ENCODE results near the gene OLFML2A. TPM values are rescaled to one million over a fixed set of nuclear protein-coding genes. Genes with fewer than 3 reads are reported as not detected.
A peak's percentile ranks its signal among the peaks of the same experiment; 100 is the strongest.

OLFML2A gene
- total and polyA plus RNA-seq, 2 of the 13 experiments (the other 11 are each of a cell fraction or from before 2014, with no cell fraction given) = 0.01 to 0.02 TPM

DNA sequence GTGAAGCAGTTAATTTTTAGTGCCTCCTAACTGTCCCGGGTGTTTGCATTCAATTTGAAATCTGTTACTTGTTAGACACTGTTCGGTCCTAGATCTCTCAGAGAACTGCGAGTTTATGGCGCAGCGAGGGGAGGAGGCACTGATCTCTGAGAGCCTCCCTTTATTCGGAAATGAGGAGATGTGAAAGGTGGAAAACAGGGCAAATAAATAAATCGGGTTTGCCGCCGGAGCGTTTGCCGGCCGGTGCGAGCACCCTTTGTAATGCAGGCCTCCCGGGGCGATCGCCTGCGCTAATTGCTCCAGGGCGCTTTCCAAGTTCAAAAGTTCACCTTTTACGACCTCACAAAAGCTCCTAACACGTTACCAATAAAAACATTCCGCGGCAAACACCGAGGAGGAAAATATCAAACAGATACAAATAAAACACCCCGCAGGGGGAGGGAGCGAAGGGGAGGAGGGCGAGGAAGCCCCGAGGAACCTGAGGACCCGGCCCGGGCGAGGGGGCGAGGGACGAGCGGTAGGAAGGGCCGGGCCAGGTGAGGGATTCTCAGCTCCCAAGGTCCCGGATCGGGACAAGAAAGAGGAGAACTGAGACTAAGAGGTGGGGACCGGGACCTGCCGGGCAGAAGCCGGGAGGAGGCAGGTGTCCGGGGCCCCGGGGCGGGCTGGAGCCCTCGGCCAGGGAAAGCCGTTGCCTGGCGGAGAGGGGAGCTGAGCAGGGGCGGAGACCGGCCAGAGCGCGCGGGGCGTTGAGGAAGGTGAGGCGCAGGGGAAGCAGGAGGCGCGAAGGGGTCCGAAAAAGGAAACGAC lies 7.2 kb upstream of the OLFML2A start:
- intact Hi-C loops (cut with micrococcal nuclease; ENCODE audit: unreplicated experiment) = loop anchor here (10.0 kb wide), 2 partner anchors 375 to 605 kb away; partner anchors contain the start of gene SCAI
- Histone ChIP-seq H3K4me2 (ENCODE audit: low read depth, low read length) (peak overlapping the region; percentile 80), H3K79me2 (ENCODE audit: insufficient read depth, low read length) (peaks cover 57% of the 10 kb centered on the region), H3K27me3 (ENCODE audit: control insufficient read depth in 1 of 2, insufficient read depth in 2 of 2, low read length in 2 of 2) (no peaks in the 10 kb centered on the region; a peak in 1 of 5 replicates), H3K9ac (ENCODE audit: insufficient read depth, low read depth, low read length) (peak overlapping the region; percentile 80), H3K36me3 (replicated peaks in 1 of 2; ENCODE audit: control insufficient read depth in 1 of 2, insufficient read depth in 2 of 2, low read length in 2 of 2) (no peaks in the 10 kb centered on the region), H3K4me1 (ENCODE audit: insufficient read depth, low read length) (peaks cover 50% of the 10 kb centered on the region), H2AFZ (ENCODE audit: low read length) (no peak overlapping the region), H3K4me3 (replicated peaks in 1 of 3; ENCODE audit: insufficient read depth in 1 of 3, low read depth in 2 of 3, low read length in 3 of 3) (peak overlapping the region; percentile 93 to 96 (median 95)), H3K9me3 (ENCODE audit: low read length) (no peaks in the 10 kb centered on the region), H4K20me1 (ENCODE audit: insufficient read depth, low read length) (peaks cover 21% of the 10 kb centered on the region; the same call in 1 of the 2 replicates), H3K27ac (ENCODE audit: extremely low read length, insufficient read depth, low read length) (peak overlapping the region; percentile 81)
- ATAC-seq = peak; percentile 41
- BruUV-seq (replicated peaks) = no TSS peak
- WGBS (ENCODE audit: low lambda C conversion rate) = under 1% methylated on average over 56 of the region's 56 CpGs
- POLR2A ChIA-PET = interaction anchor here (0.7 to 5.4 kb wide), 12 partner anchors 8 to 471 kb away, joined by 3 to 39 read pairs (median 4); partner anchors contain the start of genes ARPC5L, HSPA5 and RPL35
- CTCF ChIA-PET (ENCODE audit: low intra/inter-chr PET ratio, low total read pairs) = no interaction called here
- in situ Hi-C loops (cut with HindIII; ENCODE audit: extremely low pct_ligation_motif_present, low pct_unique_long_range_greater_than_20kb) = loop anchor here (5.0 to 10.0 kb wide), 2 partner anchors 83 to 605 kb away; partner anchors contain the start of gene WDR38
- FAIRE-seq = peak; percentile 67
- peak; percentile 51 for DNase-seq (ENCODE audit: low spot score)
- TF ChIP-seq ZNF496 (CRISPR knock-in tag; IDR thresholded peaks at IDR 0.05; ENCODE audit: insufficient replicate concordance) = no peak
- TF ChIP-seq, protein P1, sequence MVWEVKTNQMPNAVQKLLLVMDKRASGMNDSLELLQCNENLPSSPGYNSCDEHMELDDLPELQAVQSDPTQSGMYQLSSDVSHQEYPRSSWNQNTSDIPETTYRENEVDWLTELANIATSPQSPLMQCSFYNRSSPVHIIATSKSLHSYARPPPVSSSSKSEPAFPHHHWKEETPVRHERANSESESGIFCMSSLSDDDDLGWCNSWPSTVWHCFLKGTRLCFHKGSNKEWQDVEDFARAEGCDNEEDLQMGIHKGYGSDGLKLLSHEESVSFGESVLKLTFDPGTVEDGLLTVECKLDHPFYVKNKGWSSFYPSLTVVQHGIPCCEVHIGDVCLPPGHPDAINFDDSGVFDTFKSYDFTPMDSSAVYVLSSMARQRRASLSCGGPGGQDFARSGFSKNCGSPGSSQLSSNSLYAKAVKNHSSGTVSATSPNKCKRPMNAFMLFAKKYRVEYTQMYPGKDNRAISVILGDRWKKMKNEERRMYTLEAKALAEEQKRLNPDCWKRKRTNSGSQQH (CRISPR knock-in tag; IDR thresholded peaks at IDR 0.05; ENCODE audit: low read depth) = 0 out of 2 replicates have a peak, but pooled peaks have one; percentile 6
- no peak for TF ChIP-seq ZNF720 (CRISPR knock-in tag; IDR thresholded peaks at IDR 0.05)
- TF ChIP-seq, protein P2, sequence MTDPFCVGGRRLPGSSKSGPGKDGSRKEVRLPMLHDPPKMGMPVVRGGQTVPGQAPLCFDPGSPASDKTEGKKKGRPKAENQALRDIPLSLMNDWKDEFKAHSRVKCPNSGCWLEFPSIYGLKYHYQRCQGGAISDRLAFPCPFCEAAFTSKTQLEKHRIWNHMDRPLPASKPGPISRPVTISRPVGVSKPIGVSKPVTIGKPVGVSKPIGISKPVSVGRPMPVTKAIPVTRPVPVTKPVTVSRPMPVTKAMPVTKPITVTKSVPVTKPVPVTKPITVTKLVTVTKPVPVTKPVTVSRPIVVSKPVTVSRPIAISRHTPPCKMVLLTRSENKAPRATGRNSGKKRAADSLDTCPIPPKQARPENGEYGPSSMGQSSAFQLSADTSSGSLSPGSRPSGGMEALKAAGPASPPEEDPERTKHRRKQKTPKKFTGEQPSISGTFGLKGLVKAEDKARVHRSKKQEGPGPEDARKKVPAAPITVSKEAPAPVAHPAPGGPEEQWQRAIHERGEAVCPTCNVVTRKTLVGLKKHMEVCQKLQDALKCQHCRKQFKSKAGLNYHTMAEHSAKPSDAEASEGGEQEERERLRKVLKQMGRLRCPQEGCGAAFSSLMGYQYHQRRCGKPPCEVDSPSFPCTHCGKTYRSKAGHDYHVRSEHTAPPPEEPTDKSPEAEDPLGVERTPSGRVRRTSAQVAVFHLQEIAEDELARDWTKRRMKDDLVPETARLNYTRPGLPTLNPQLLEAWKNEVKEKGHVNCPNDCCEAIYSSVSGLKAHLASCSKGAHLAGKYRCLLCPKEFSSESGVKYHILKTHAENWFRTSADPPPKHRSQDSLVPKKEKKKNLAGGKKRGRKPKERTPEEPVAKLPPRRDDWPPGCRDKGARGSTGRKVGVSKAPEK (CRISPR knock-in tag; IDR thresholded peaks at IDR 0.05; ENCODE audit: borderline replicate concordance) = peak; percentile 80; the same call in 1 of the 2 replicates
- peak; percentile 48 for TF ChIP-seq SAP130 (CRISPR knock-in tag; IDR thresholded peaks at IDR 0.05; ENCODE audit: low read depth)
- no peak for TF ChIP-seq ZNF225 (CRISPR knock-in tag; IDR thresholded peaks at IDR 0.05)
- no peak for TF ChIP-seq ZNF335 (CRISPR knock-in tag; IDR thresholded peaks at IDR 0.05)
- 0 out of 2 replicates have a peak, but pooled peaks have one; percentile 37 for TF ChIP-seq ZNF124 (CRISPR knock-in tag; IDR thresholded peaks at IDR 0.05)
- TF ChIP-seq, protein P3, sequence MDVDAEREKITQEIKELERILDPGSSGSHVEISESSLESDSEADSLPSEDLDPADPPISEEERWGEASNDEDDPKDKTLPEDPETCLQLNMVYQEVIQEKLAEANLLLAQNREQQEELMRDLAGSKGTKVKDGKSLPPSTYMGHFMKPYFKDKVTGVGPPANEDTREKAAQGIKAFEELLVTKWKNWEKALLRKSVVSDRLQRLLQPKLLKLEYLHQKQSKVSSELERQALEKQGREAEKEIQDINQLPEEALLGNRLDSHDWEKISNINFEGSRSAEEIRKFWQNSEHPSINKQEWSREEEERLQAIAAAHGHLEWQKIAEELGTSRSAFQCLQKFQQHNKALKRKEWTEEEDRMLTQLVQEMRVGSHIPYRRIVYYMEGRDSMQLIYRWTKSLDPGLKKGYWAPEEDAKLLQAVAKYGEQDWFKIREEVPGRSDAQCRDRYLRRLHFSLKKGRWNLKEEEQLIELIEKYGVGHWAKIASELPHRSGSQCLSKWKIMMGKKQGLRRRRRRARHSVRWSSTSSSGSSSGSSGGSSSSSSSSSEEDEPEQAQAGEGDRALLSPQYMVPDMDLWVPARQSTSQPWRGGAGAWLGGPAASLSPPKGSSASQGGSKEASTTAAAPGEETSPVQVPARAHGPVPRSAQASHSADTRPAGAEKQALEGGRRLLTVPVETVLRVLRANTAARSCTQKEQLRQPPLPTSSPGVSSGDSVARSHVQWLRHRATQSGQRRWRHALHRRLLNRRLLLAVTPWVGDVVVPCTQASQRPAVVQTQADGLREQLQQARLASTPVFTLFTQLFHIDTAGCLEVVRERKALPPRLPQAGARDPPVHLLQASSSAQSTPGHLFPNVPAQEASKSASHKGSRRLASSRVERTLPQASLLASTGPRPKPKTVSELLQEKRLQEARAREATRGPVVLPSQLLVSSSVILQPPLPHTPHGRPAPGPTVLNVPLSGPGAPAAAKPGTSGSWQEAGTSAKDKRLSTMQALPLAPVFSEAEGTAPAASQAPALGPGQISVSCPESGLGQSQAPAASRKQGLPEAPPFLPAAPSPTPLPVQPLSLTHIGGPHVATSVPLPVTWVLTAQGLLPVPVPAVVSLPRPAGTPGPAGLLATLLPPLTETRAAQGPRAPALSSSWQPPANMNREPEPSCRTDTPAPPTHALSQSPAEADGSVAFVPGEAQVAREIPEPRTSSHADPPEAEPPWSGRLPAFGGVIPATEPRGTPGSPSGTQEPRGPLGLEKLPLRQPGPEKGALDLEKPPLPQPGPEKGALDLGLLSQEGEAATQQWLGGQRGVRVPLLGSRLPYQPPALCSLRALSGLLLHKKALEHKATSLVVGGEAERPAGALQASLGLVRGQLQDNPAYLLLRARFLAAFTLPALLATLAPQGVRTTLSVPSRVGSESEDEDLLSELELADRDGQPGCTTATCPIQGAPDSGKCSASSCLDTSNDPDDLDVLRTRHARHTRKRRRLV (CRISPR knock-in tag; IDR thresholded peaks at IDR 0.05) = 0 out of 2 replicates have a peak, but pooled peaks have one; percentile 33
- no peak for TF ChIP-seq DR1 (CRISPR knock-in tag; IDR thresholded peaks at IDR 0.05)
- peak in 1 of 2 experiments; percentile 3; a peak in 1 of 4 replicates for TF ChIP-seq EP300 (IDR thresholded peaks at IDR 0.05; ENCODE audit: low read depth in 2 of 2, low read length in 2 of 2)
- no peak for TF ChIP-seq EP300 (CRISPR knock-in tag; IDR thresholded peaks at IDR 0.05; ENCODE audit: borderline replicate concordance)
- 0 out of 2 replicates have a peak, but pooled peaks have one; percentile 49 for TF ChIP-seq ZNF333 (CRISPR knock-in tag; IDR thresholded peaks at IDR 0.05; ENCODE audit: borderline replicate concordance)

Measured in HepG2 (cell line).